ENCODE data around the gene CYP2D6.
A peak's percentile ranks its signal among the peaks of the same experiment; 100 is the strongest.
"Not testable (repeated sequence)": the region's sequence is repeated elsewhere in the genome, so short reads cannot be mapped to it uniquely, and the experiment has no call there.

The CYP2D6 gene

GRCh38 chr22:42134100-42135020, 3.8 kb upstream of the CYP2D6 start:
- no peak for DNase-seq (ENCODE audit: low read depth)

DNA sequence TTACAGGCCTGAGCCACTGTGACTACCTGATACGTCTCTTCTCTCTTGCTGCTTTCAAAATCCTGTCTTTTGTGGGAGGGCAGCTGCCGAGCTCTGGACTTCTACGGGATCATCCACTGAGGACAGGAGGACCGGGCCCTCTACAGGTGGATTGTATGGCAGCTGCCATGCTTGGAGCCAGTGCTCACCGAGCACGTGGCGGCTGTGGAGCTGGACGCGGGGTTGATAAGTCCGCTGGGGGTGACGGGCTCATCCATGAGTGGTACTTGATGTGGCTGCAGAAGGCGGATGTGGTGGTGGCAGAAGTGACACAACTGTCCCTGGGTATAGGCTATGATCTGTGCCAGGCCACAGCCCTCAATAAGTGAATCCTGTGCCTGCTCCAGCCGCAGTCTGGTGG, 1.8 kb upstream of the CYP2D6 start:
- DNase-seq (ENCODE audit: low read depth): no peak

DNA sequence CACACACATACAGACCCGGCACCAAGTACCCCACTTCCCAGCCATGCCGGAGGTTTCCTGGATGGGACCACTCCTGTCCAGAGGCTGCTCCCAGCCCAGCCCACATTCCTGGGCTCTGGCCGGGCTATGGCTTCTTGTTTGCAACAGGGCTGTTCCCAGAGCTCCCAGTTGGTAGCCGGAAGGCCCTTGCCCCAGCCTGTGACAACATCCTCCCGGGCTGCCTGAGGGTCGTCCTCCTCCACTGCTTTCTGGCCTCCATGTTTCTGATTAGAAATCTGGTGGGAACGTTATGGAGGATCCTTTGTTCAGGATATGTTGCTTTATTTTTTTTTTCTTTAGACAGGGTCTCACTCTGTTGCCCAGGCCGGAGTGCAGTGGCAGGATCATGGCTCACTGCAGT, 952 bp upstream of the CYP2D6 start:
- DNase-seq (ENCODE audit: low read depth): no peak

DNA sequence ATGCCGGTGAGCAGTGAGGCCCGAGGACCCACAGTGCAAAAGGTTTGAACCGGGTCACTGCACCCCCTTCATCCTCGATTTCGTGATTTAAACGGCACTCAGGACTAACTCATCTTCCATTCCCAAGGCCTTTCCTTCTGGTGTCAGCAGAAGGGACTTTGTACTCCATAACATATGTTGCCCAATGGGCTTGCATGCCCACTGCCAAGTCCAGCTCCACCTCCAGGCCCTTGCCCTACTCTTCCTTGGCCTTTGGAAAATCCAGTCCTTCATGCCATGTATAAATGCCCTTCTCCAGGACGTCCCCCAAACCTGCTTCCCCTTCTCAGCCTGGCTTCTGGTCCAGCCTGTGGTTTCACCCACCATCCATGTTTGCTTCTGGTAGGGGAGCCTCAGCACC, 428 bp downstream of the CYP2D6 start:
- DNase-seq (ENCODE audit: low read depth): not testable (repeated sequence)

- not testable (repeated sequence) for DNase-seq (ENCODE audit: low read depth)
Observed at GRCh38 chr22:42128776-42129694, 1.6 kb downstream of the CYP2D6 start.

DNA sequence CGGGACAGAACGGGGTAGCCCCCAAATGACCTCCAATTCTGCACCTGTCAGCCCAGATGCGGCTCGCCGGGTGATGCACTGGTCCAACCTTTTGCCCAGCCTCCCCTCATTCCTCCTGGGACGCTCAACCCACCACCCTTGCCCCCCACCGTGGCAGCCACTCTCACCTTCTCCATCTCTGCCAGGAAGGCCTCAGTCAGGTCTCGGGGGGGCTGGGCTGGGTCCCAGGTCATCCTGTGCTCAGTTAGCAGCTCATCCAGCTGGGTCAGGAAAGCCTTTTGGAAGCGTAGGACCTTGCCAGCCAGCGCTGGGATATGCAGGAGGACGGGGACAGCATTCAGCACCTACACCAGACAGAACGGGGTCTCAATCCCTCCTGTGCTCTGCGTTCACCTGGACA, 2.6 kb downstream of the CYP2D6 start:
- DNase-seq (ENCODE audit: low read depth): not testable (repeated sequence)

- DNase-seq (ENCODE audit: low read depth): no peak
Observed at GRCh38 chr22:42127606-42128005, 3.0 kb downstream of the CYP2D6 start.

GRCh38 chr22:42123529-42123928, 7.1 kb downstream of the CYP2D6 start:
- not testable (repeated sequence) for DNase-seq (ENCODE audit: low read depth)

- DNase-seq (ENCODE audit: low read depth): not testable (repeated sequence)
Observed at GRCh38 chr22:42120231-42121021, 10.2 kb downstream of the CYP2D6 start.

DNA sequence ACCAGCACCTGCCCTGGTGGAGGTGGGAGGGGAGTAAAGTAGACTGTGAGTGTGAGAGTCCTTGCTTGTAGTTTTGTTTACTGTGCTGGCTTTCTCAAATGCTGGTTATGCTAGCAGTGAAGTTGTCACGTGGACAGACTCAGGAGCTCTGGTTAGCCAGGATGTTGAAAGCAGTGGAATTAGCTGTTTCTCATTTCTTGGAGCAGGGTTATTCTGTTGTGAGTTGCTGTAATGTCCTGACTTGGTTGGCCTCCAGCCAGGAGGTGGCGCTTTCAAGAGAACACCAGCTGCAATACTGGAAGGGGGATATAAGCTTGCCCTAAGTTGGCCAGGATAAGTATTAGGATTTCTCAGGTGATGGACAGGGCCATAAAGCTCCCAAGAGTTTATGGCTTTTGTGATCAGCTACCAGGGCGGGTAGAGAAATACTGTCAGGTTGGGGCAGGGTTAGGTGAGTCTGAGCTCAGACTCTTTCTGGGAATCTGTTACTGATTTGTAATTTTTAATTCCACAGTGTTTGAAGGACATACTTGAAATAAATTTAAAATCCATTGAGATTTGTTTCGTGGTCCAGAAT, 13.7 kb downstream of the CYP2D6 start:
- peak; percentile 54 for DNase-seq (ENCODE audit: low read depth)

DNA sequence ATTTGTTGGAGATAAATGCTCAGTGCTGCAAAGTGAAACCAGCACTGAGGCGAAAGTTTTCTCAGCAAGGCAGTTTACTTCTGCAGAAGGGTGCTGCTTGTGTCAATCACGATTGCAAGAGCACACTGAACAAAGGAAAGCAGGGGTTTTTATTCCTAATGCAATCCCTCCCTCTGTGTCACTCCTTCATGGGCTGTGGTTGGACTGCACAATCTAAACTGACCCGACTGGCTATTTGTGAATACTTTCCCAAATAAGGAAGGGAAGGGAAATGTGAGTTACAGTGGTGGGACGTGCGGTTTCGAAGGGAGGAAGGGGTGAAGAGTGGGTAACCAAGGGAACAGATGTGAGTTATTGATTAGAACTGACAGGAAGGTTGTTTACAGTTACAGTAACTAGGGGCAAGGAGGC, 15.2 kb downstream of the CYP2D6 start:
- not testable (repeated sequence) for DNase-seq (ENCODE audit: low read depth)

DNA sequence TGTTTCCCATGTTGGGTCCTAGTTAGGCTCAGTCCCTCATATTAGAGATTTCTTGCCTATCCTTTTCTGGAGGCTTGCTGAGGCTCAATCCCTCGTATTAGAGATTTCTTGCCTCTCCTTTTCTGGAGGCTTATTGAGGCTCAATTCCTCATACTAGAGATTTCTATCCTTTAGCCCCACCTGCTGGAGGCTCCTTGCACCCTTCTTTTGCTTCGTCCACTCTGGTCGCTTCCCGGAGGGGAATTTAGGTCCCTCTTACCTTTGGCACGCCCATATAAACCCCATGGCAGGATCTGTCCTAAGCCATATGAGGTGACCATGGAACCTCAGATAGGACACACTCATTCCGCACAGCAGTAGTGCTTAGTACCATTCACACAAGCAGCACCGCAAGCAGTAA, 15.9 kb downstream of the CYP2D6 start:
- peak; percentile 18 for DNase-seq (ENCODE audit: low read depth)

DNA sequence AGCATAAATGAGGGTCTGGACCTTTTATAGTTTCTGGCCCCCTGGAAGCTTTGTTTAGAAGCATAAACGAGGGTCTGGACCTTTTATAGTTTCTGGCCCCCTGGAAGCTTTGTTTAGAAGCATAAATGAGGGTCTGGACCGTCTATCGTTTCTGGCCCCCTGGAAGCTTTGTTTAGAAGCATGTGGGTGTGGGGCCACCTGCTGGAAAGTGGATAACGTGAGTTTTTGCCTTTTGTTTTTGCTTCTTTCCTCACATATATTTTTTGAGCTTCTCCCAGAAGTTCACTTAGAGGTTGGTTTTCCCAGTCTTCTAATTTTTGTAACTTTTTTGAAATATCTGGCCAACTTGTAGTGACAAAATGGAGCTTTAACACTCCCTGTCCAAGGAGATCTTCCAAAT, 17.8 kb downstream of the CYP2D6 start:
- DNase-seq (ENCODE audit: low read depth): not testable (repeated sequence)

DNA sequence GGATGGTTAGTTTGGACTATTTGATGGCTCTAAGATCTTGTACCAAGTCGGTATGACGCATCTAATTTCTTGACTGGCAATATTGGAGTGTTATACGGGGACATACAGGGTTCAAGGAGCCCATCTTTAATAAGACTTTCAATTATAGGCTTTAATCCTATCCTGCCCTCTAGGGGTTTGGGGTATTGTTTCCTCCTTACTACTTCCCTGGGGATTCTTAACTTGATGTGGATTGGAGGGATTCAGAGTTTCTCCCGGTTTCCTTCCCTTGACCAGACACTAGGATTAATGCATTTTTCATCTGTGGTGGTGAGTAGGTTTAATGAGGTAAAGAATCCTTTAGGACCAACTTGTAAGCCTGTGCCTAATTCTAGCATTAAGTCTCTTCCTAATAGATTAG, 18.8 kb downstream of the CYP2D6 start:
- no peak for DNase-seq (ENCODE audit: low read depth)

- no peak for DNase-seq (ENCODE audit: low read depth)
Observed at GRCh38 chr22:42108848-42109247, 21.8 kb downstream of the CYP2D6 start.

GRCh38 chr22:42104332-42104860, 26.2 kb downstream of the CYP2D6 start:
- DNase-seq (ENCODE audit: low read depth): not testable (repeated sequence)

- no peak for DNase-seq (ENCODE audit: low read depth)
Observed at GRCh38 chr22:42101199-42101598, 29.4 kb downstream of the CYP2D6 start.

DNA sequence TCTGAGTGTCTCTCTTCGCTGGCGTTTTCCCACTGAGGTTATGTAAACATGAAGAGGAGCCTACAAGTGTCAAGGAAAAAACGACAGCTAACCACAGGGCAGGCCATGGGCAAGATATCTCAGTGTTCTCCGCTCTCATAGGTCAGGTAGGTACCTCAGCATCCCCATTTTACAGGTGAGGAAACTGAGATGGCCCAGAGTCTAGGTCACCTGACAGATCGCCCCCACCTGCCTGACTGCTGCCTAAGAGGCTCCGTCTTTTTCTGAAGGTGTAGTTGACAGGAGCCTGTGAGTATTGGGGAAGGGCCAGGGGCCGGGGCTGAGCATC, 39.2 kb downstream of the CYP2D6 start:
- DNase-seq (ENCODE audit: low read depth): no peak

GRCh38 chr22:42090596-42091454, 39.8 kb downstream of the CYP2D6 start, which contains the start of gene NDUFA6:
Gene NDUFA6 (minus strand): TSS chr22:42090772. CDS start chr22:42090744, 28 bp downstream.
- peak; percentile 98 for DNase-seq (ENCODE audit: low read depth)

DNA sequence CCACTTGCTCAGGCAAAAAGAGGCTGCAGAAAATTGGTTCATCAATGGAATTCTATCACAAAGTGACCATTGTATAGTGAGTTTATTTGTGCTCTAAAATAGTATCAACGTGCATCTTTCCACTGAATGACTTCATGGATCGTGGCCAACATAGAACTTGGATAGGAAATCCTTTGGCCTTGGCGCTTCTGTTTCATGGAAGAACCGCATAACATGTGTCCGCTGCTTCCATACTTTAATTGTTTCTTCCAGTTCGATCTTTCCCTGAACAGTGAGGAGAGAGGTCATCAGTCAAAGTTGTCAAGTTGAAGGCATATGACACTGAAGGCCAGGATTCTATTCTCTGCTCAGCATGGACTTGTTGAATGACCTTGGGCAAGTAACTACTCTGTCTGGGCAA, 44.6 kb downstream of the CYP2D6 start:
- no peak for DNase-seq (ENCODE audit: low read depth)
